ENCODE results near the gene F13B.
"Not testable (repeated sequence)": the region's sequence is repeated elsewhere in the genome, so short reads cannot be mapped to it uniquely, and the experiment has no call there.

F13B gene

DNA sequence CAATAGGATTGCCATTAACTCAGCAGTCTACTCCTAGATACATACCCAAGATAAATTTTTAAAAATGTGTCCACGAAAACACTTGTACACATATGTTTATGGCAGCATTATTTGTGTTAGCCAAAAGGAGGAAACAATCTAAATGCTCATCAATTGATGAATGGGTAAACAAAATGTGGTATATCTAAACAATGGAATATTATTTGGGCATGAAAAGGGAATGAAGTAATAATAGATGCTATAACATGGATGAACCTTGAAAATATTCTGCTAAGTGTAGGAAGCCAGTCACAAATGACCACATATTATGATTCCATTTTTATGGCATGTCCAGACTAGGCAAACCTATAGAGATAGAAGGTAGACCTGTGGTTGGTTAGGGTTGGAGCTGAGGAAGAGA lies 55.4 kb downstream of the F13B start:
- H3K27me3 ChIP-seq (ENCODE audit: insufficient read depth, low read length) = no peaks in the 10 kb centered on the region
- no peak overlapping the region for H3K4me3 ChIP-seq (ENCODE audit: low read length)
- H3K27ac ChIP-seq (ENCODE audit: low read depth, low read length) = no peak overlapping the region
- no peaks in the 10 kb centered on the region for H3K36me3 ChIP-seq (ENCODE audit: insufficient read depth, low read length)
- H3K9me3 ChIP-seq (ENCODE audit: insufficient read depth, low read depth, low read length) = peaks cover 9% of the 10 kb centered on the region
- no peaks in the 10 kb centered on the region for H3K4me1 ChIP-seq (ENCODE audit: insufficient read depth, low read length)
- WGBS = 100% methylated on average over 1 of the region's 1 CpG
- H3K9ac ChIP-seq (ENCODE audit: low read depth, low read length) = no peak overlapping the region

DNA sequence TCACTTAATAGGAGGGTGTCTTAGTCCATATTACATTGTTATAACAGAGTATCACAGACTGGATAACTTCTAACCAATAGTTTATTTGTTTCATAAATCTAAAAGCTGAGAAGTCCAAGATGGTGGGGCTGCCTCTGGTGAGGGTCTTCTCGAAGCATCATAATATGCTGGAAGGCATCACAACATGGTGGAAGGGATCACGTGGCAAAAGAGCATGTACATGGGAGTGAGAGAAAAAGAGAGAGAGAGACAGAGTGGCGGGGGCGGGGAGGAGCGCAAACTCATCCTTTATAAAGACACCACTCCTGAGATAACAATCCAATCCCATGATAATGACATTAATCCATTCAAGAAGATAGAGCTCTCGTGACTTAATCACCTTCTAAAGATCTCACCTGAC lies 58.2 kb downstream of the F13B start:
- Histone ChIP-seq H3K9ac (ENCODE audit: low read depth, low read length) (no peak overlapping the region), H3K9me3 (ENCODE audit: insufficient read depth, low read depth, low read length) (peaks cover 9% of the 10 kb centered on the region), H3K4me3 (ENCODE audit: low read length) (no peak overlapping the region), H3K36me3 (ENCODE audit: insufficient read depth, low read length) (no peaks in the 10 kb centered on the region), H3K4me1 (ENCODE audit: insufficient read depth, low read length) (no peaks in the 10 kb centered on the region), H3K27ac (ENCODE audit: low read depth, low read length) (no peak overlapping the region), H3K27me3 (ENCODE audit: insufficient read depth, low read length) (no peaks in the 10 kb centered on the region)
- WGBS = 92% methylated on average over 6 of the region's 6 CpGs

DNA sequence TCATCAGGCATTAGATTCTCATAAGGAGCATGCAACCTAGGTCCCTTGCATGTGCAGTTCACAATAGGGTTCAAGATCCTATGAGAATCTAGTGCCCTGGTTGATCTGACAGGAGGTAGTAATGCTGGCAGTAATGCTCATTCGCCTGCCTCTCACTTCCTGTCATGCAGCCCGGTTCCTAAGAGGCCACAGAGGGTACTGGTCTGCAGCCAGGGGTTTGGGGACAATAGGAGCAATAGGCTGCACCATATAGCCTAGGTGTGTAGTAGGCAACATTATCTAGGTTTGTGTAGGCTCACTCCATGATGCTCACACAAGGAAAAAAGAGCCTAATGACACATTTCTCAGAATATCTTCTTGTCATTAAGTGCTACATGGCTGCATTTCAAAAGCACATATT lies 63.9 kb downstream of the F13B start:
- no peaks in the 10 kb centered on the region for H3K4me1 ChIP-seq (ENCODE audit: insufficient read depth, low read length)
- no peaks in the 10 kb centered on the region for H3K27me3 ChIP-seq (ENCODE audit: insufficient read depth, low read length)
- WGBS = 92% methylated on average over 2 of the region's 2 CpGs
- H3K27ac ChIP-seq (ENCODE audit: low read depth, low read length) = no peak overlapping the region
- no peak overlapping the region for H3K9ac ChIP-seq (ENCODE audit: low read depth, low read length)
- H3K9me3 ChIP-seq (ENCODE audit: insufficient read depth, low read depth, low read length) = no peaks in the 10 kb centered on the region
- H3K36me3 ChIP-seq (ENCODE audit: insufficient read depth, low read length) = no peaks in the 10 kb centered on the region
- H3K4me3 ChIP-seq (ENCODE audit: low read length) = no peak overlapping the region

DNA sequence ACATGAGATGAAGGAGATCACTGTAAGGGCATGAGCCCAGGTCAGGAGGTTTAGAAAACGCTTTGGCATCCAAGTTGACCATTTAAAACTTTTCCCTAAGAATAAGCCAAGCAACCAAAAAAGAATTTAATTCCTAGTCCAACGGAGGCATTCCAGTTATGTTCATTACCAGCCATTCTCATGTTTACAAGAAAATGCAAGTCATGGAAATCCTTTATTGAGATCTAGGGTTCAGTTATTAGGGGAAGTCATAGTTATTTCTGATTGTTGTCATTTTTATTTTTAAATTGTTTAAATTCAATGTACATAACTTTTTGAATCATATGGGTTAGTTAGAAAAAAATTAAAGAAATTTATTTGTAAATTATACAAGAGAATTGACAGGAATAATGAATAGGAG lies 65.2 kb downstream of the F13B start:
- H3K4me1 ChIP-seq (ENCODE audit: insufficient read depth, low read length) = no peaks in the 10 kb centered on the region
- H3K9ac ChIP-seq (ENCODE audit: low read depth, low read length) = no peak overlapping the region
- H3K27ac ChIP-seq (ENCODE audit: low read depth, low read length) = no peak overlapping the region
- no peaks in the 10 kb centered on the region for H3K36me3 ChIP-seq (ENCODE audit: insufficient read depth, low read length)
- H3K27me3 ChIP-seq (ENCODE audit: insufficient read depth, low read length) = no peaks in the 10 kb centered on the region
- WGBS = 90% methylated on average over 2 of the region's 2 CpGs
- H3K9me3 ChIP-seq (ENCODE audit: insufficient read depth, low read depth, low read length) = no peaks in the 10 kb centered on the region
- H3K4me3 ChIP-seq (ENCODE audit: low read length) = no peak overlapping the region

DNA sequence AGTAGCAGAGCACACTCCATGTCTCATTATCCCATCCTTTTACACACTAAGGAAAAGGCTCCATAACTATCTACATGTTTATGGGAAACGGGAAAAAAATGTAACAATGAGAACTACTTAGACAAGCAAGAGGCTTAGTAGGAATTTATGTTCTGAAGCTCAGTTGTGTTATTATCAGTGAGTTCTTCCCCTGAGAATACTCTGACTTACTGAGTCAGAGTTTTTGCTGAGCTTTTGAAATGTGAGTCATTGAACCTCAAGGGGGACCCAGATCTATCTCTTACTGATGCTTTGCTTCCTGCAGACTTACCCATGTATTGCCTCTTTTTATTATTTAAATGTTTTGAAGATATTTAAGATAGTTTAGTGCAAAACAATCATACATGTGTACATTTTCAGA lies 69.6 kb downstream of the F13B start:
- Histone ChIP-seq H3K9ac (ENCODE audit: low read depth, low read length) (no peak overlapping the region), H3K27me3 (ENCODE audit: insufficient read depth, low read length) (no peaks in the 10 kb centered on the region), H3K36me3 (ENCODE audit: insufficient read depth, low read length) (no peaks in the 10 kb centered on the region), H3K9me3 (ENCODE audit: insufficient read depth, low read depth, low read length) (no peaks in the 10 kb centered on the region), H3K4me1 (ENCODE audit: insufficient read depth, low read length) (0 out of 2 replicates have a peak, but pooled peaks cover under 1% of the 10 kb centered on the region), H3K4me3 (ENCODE audit: low read length) (no peak overlapping the region), H3K27ac (ENCODE audit: low read depth, low read length) (no peak overlapping the region)
- 100% methylated on average over 1 of the region's 1 CpG for WGBS

DNA sequence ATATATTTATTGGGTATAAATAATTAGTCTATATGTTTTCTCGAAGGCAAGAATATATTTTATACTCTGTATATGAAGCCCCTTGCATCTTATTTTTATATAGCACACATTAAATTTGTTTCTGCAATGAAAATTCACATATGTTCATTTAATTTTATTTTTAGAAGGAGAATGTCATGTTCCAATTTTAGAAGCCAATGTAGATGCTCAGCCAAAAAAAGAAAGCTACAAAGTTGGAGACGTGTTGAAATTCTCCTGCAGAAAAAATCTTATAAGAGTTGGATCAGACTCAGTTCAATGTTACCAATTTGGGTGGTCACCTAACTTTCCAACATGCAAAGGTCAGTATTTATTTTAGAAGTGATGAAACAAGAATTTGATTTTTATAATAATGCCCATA lies 73.1 kb downstream of the F13B start:
- WGBS = 95% methylated on average over 1 of the region's 2 CpGs
- Histone ChIP-seq H3K27ac (ENCODE audit: low read depth, low read length) (no peak overlapping the region), H3K36me3 (ENCODE audit: insufficient read depth, low read length) (no peaks in the 10 kb centered on the region), H3K4me3 (ENCODE audit: low read length) (no peak overlapping the region), H3K27me3 (ENCODE audit: insufficient read depth, low read length) (no peaks in the 10 kb centered on the region), H3K9ac (ENCODE audit: low read depth, low read length) (no peak overlapping the region), H3K9me3 (ENCODE audit: insufficient read depth, low read depth, low read length) (no peaks in the 10 kb centered on the region), H3K4me1 (ENCODE audit: insufficient read depth, low read length) (peaks cover 5% of the 10 kb centered on the region; the same call in 1 of the 2 replicates)

DNA sequence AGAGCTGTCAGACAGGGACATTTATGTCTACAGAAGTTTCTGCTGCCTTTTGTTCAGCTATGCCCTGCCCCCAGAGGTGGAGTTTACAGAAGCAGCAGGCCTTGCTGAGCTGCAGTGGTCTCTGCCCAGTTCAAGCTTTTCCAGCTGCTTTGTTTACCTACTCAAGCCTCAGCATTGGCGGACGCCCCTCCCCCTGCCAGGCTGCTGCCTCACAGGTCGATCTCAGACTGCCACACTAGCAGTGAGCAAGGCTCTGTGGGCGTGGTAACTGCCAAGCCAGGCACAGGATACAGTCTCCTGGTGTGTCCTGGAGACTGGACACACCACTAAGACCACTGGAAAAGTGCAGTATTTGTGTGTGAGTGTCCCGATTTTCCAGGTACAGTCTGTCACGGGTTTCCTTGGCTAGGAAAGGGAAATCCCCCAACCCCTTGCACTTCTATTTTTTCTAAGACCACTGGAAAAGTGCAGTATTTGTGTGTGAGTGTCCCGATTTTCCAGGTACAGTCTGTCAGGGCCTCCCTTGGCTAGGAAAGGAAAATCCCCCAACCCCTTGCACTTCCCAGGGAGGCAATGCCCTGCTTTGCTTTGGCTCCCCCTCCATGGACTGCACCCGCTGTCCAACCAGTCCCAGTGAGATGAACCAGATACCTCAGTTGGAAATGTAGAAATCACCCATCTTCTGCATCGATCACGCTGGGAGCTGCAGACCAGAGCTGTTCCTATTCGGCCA lies 75.0 kb downstream of the F13B start:
- not testable (repeated sequence) for H3K27me3 ChIP-seq (ENCODE audit: insufficient read depth, low read length); H3K36me3 ChIP-seq (ENCODE audit: insufficient read depth, low read length); H3K9ac ChIP-seq (ENCODE audit: low read depth, low read length); H3K4me1 ChIP-seq (ENCODE audit: insufficient read depth, low read length); H3K9me3 ChIP-seq (ENCODE audit: insufficient read depth, low read depth, low read length)
- Histone ChIP-seq H3K4me3 (ENCODE audit: low read length) (peak overlapping the region; percentile 21; the same call in 1 of the 2 replicates), H3K27ac (ENCODE audit: low read depth, low read length) (peak overlapping the region; percentile 47)
- WGBS = 52% methylated on average over 11 of the region's 11 CpGs
